IgD-negative memory B cell (primary cell): ENCODE data around the gene RAB11FIP3. TPM values are rescaled to one million over a fixed set of nuclear protein-coding genes. Genes with fewer than 3 reads are reported as not detected.

ENCODE experiments used
- H3K27ac Mint-ChIP-seq, 3 donors: one replicate each; pipeline ENCODE4 v1.8.0; 2020 to 2022; ENCODE audit warnings: mild to moderate bottlenecking in 3 of 3, mixed read lengths in 3 of 3, moderate library complexity in 1 of 3
- H3K27me3 Mint-ChIP-seq: one replicate; pipeline ENCODE4 v1.8.0; 2021; ENCODE audit warnings: mixed read lengths
- H3K36me3 Mint-ChIP-seq: one replicate; pipeline ENCODE4 v1.8.0; 2020; ENCODE audit warnings: mild to moderate bottlenecking, mixed read lengths
- H3K4me1 Mint-ChIP-seq, 3 donors: one replicate each; pipeline ENCODE4 v1.8.0; 2020 to 2022; ENCODE audit warnings: mixed read lengths in 3 of 3, mild to moderate bottlenecking in 1 of 3
- H3K4me3 Mint-ChIP-seq, 4 donors: one replicate each; pipeline ENCODE4 v1.8.0; 2020 to 2022; ENCODE audit warnings: mild to moderate bottlenecking in 4 of 4, mixed read lengths in 4 of 4, moderate library complexity in 3 of 4
- H3K9me3 Mint-ChIP-seq, 3 donors: one replicate each; pipeline ENCODE4 v1.8.0; 2020 to 2021; ENCODE audit warnings: mixed read lengths in 3 of 3, mild to moderate bottlenecking in 1 of 3
- polyA plus RNA-seq: library from polyadenylated mRNA; unstranded; fragments of 300-500 nt; fragmentation: Illumina TruSeq; gene quantifications from one replicate; pipeline ENCODE4 v1.2.3, GENCODE V29; 2021

The RAB11FIP3 gene
- polyA plus RNA-seq, 1 donor from 2014 or later, result 1.9 TPM

- Mint-ChIP-seq H3K4me1 (no peaks in the 10 kb centered on the region), H3K27ac (no peak overlapping the region), H3K9me3 (no peaks in the 10 kb centered on the region), H3K27me3 (no peaks in the 10 kb centered on the region), H3K36me3 (no peaks in the 10 kb centered on the region), H3K4me3 (no peak overlapping the region)
Measured at GRCh38 chr16:537415-538335, 112.2 kb downstream of the RAB11FIP3 start.

GRCh38 chr16:539901-540530 is 114.6 kb downstream of the RAB11FIP3 start:
- H3K27ac Mint-ChIP-seq, result no peak overlapping the region
- H3K4me3 Mint-ChIP-seq, result no peak overlapping the region
- no peaks in the 10 kb centered on the region for H3K27me3 Mint-ChIP-seq
- peaks cover 2% of the 10 kb centered on the region for H3K36me3 Mint-ChIP-seq
- no peaks in the 10 kb centered on the region for H3K4me1 Mint-ChIP-seq
- H3K9me3 Mint-ChIP-seq, result no peaks in the 10 kb centered on the region

DNA sequence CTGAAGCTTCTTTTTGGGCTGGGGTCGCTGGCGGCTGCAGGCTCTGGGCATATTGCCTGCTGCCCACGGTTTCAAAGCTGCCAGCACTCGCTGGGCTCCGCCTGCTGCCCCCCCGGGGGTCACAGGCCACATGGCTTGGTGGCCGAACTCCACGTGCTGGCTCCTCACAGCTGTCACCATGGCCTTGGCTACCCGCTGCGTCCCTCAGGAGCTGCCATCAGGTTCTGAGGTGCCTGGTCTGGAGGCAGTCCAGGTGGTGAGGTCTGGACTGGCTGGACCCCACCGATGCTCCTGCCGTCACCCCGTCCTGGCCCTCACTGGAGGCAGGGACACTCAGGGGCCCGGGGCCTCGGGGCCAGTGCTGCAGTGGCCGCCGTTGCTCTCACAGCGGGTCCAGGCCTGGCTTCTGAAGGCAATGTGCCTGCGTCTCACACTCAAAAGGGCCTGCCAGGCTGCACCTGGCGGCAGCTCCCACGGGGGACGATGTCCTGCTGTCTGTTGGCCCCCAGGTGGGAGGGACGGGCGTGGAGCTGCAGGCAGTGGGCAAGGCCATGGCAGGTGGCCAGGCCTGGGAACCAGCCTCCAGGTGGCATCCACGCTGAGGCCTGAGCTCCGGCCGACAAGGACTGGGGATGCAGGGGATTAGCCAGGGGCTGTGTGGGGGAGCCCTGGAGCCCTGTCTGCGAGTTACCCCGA is 115.3 kb downstream of the RAB11FIP3 start:
- Mint-ChIP-seq H3K4me1 (peaks cover 0 to 1% (median 0%) of the 10 kb centered on the region in 3 donors), H3K27ac (no peak overlapping the region), H3K9me3 (no peaks in the 10 kb centered on the region), H3K36me3 (peaks cover 4% of the 10 kb centered on the region), H3K4me3 (no peak overlapping the region), H3K27me3 (no peaks in the 10 kb centered on the region)

DNA sequence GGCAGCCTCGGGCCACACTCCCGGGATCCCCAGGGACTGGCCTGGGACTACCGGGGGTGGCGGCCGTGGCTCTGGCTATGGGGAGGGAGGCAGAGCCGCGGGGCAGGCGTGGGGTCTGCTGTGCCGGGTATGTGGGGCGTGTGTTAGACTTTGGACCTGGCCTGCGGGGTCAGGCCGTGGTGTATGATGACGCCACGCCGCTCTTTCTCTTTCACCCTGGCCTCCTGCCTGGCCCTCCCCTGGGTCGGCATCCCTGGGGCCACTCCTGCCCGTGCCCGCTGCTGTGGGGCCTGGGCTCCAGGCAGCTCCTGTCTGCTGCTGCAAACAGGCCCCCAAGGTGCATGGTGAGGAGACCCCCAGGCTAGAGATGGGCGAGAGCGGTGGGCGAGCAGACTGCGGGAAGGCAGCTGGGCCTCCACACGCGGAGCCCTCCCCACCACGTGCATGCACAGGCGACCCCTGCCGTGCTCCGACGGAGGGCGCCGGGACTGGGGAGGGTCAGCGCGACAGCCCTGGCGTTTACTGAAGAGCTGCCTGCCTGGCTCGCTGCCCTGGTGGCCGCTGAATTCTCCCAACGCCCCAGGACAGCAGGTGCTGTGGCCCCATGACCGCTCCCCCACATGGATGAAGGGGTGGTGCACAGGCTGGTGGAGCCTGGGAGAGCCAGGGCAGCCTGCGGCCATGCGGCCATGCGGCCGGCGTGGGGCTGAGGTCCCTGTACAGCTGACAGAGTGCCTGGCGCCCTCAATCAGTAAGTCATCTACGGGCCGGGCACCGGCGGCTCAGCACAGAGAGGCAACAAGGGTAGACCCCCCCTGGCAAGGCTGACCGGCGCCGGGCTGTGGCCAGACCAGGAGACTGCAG is 118.1 kb downstream of the RAB11FIP3 start:
- Mint-ChIP-seq H3K36me3 (peaks cover 4% of the 10 kb centered on the region), H3K27ac (no peak overlapping the region), H3K9me3 (no peaks in the 10 kb centered on the region), H3K27me3 (no peaks in the 10 kb centered on the region), H3K4me1 (peaks cover 0 to 1% (median 0%) of the 10 kb centered on the region in 3 donors), H3K4me3 (no peak overlapping the region)

- peaks cover 4% of the 10 kb centered on the region for H3K36me3 Mint-ChIP-seq
- H3K9me3 Mint-ChIP-seq, result no peaks in the 10 kb centered on the region
- H3K4me3 Mint-ChIP-seq, result no peak overlapping the region
- no peaks in the 10 kb centered on the region for H3K27me3 Mint-ChIP-seq
- H3K4me1 Mint-ChIP-seq, result peaks cover 0 to 1% (median 0%) of the 10 kb centered on the region in 3 donors
- no peak overlapping the region for H3K27ac Mint-ChIP-seq
Measured at GRCh38 chr16:544517-544916, 119.1 kb downstream of the RAB11FIP3 start.

GRCh38 chr16:546909-547770 is 121.7 kb downstream of the RAB11FIP3 start:
- Mint-ChIP-seq H3K4me1 (peaks cover 0 to 1% (median 0%) of the 10 kb centered on the region in 3 donors), H3K36me3 (peaks cover 4% of the 10 kb centered on the region), H3K27ac (no peak overlapping the region)

DNA sequence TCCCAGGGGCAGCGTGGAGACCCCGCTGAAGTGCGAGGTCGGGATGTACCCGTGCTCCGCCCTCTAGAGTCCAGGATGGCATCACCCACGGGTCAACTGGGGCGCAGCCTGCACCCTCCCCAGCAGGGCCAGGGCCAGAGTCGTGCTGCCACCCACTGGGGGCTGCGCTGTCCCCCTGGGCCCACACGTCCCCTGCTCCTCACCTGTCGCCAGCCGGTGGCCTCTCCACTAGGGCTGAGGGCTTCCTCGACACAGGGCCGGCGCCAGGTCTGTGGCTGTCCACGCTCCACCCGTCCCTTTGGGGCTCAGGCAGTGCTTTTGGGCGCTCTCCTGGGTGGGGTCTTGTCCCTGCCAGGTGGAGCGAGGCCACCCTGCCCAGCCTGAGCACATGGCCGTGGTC is 123.1 kb downstream of the RAB11FIP3 start:
- Mint-ChIP-seq H3K4me1 (peaks cover 0 to 1% (median 0%) of the 10 kb centered on the region in 3 donors), H3K36me3 (peaks cover 4% of the 10 kb centered on the region), H3K9me3 (no peaks in the 10 kb centered on the region), H3K4me3 (no peak overlapping the region), H3K27ac (no peak overlapping the region), H3K27me3 (no peaks in the 10 kb centered on the region)

More at GRCh38 chr16:546909-547770, 121.7 kb downstream of the RAB11FIP3 start:
- Mint-ChIP-seq H3K9me3 (no peaks in the 10 kb centered on the region), H3K27me3 (no peaks in the 10 kb centered on the region), H3K4me3 (no peak overlapping the region)

DNA sequence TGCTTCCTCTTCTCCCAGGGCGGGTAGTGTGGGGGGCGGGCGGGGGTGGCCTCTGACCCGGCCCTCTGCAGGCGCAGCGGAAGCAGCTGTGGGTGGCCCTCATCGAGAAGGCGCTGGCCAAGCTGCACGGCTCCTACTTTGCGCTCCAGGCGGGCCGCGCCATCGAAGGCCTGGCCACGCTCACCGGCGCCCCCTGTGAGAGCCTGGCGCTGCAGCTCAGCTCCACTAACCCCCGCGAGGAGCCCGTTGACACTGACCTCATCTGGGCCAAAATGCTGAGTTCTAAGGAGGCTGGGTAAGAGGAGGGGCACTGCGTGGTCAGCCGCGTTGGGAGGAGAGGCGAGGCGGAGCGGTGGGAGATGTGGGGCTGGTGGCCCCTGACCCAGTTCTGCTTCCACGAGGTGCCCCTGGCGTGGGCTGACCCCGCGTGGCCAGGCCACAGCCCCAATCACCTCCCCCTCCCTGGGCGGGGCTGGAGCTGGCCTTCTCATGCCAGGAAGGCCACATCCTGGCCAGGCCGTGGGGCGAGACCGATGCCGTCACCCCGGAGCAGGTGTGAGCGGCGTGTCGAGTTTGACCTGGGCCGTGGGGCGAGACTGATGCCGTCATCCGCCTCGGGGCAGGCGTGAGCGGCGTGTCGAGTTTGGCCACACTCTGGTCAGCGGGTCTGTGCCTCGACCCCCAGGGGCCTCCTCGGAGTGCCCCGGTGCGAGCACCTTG is 124.3 kb downstream of the RAB11FIP3 start:
- H3K27ac Mint-ChIP-seq, result no peak overlapping the region
- H3K9me3 Mint-ChIP-seq, result no peaks in the 10 kb centered on the region
- no peaks in the 10 kb centered on the region for H3K27me3 Mint-ChIP-seq
- H3K36me3 Mint-ChIP-seq, result peaks cover 5% of the 10 kb centered on the region
- H3K4me1 Mint-ChIP-seq, result peaks cover 0 to 1% (median 0%) of the 10 kb centered on the region in 3 donors
- H3K4me3 Mint-ChIP-seq, result no peak overlapping the region

- Mint-ChIP-seq H3K4me3 (no peak overlapping the region), H3K27ac (no peak overlapping the region), H3K36me3 (peaks cover 2% of the 10 kb centered on the region)
Measured at GRCh38 chr16:551210-551609, 125.8 kb downstream of the RAB11FIP3 start.

DNA sequence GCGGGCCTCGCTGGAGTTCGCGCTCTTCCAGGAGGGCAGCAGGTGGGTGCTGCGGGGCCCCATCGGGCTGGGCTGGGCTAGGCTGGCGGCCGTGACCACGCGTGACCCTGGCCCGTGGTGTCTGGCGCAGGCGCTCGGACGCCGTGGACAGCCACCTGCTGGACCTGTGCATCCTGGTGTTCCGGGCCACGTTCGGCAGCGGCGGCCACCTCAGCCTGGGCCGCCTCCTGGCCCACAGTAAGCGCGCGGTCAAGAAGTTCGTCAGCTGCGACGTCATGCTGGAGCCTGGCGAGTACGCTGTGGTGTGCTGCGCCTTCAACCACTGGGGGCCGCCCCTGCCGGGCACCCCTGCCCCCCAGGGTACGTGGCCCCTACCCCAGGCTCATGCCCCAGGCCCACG is 126.7 kb downstream of the RAB11FIP3 start:
- no peaks in the 10 kb centered on the region for H3K4me1 Mint-ChIP-seq
- no peaks in the 10 kb centered on the region for H3K27me3 Mint-ChIP-seq
- peaks cover 2% of the 10 kb centered on the region for H3K36me3 Mint-ChIP-seq
- H3K9me3 Mint-ChIP-seq, result no peaks in the 10 kb centered on the region
- no peak overlapping the region for H3K27ac Mint-ChIP-seq
- no peak overlapping the region for H3K4me3 Mint-ChIP-seq

More at GRCh38 chr16:551210-551609, 125.8 kb downstream of the RAB11FIP3 start:
- H3K9me3 Mint-ChIP-seq, result no peaks in the 10 kb centered on the region
- no peaks in the 10 kb centered on the region for H3K27me3 Mint-ChIP-seq
- H3K4me1 Mint-ChIP-seq, result no peaks in the 10 kb centered on the region

DNA sequence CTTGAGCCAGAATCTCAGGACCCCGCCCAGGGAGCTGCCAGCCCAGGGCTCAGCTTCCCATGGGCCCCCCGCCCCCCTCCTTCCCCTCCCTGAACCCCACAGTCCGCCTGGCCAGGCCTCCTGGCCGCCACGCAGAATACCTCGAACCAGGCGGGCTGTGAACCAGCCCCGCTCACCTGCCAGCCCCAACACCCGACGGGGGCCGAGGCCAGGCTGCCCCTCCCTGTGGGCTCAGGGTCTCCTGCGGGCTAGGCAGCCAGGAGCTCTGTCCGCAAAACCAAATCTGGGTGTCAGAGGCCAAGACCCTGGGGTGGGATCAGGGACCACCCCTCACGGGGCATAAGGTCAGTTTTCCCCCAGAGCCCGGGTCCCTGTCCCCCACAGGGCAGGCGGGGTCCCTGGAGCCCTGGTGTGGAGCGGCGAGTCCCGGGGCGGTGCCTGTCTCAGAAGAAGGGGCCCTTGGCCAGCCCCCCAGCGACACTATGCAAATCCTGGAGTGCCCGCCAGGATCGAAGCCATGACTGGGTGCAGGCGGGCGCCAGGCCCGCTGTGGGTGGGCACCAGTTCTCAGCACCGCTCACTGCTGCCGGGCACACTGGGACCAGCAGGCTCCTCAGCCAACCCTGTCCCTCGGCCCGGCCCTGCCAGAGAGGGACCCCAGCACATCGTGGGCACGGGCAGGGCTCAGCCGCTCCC is 128.3 kb downstream of the RAB11FIP3 start:
- Mint-ChIP-seq H3K9me3 (no peaks in the 10 kb centered on the region), H3K4me3 (no peak overlapping the region), H3K27ac (no peak overlapping the region), H3K36me3 (peaks cover 2% of the 10 kb centered on the region), H3K27me3 (peaks cover 7% of the 10 kb centered on the region), H3K4me1 (peaks cover 0 to 3% (median 0%) of the 10 kb centered on the region in 3 donors)

DNA sequence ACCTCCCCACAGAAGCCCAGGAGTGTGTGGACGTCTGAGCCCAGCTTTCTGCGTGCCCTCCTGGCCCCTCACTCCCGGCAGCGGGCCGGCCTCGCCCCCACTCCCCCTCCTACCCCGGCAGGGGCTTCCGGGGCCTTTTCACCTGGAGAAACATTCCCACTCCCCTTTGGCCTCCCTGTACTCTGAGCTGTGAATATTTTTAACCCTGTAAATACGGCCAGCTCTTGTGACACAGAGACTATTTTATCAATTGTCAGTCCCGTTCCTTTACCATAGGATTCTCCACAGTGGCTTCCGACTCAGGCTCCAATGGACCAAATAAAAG is 128.8 kb downstream of the RAB11FIP3 start:
- H3K27me3 Mint-ChIP-seq, result peaks cover 8% of the 10 kb centered on the region
- H3K36me3 Mint-ChIP-seq, result peaks cover 2% of the 10 kb centered on the region
- H3K4me1 Mint-ChIP-seq, result peaks cover 0 to 3% (median 0%) of the 10 kb centered on the region in 3 donors
- H3K4me3 Mint-ChIP-seq, result no peak overlapping the region
- H3K27ac Mint-ChIP-seq, result no peak overlapping the region
- no peaks in the 10 kb centered on the region for H3K9me3 Mint-ChIP-seq
